ENCODE data around the gene ALG12. TPM values are rescaled to one million over a fixed set of nuclear protein-coding genes. Genes with fewer than 3 reads are reported as not detected.

Gene ALG12
- total RNA-seq, 1 donor from 2014 or later, result 16.4 TPM

GRCh38 chr22:49913446-49913845, 4.8 kb downstream of the ALG12 start:
- no peak overlapping the region for H3K4me3 ChIP-seq (ENCODE audit: low read depth, low read length)
- no peak for DNase-seq (ENCODE audit: low read depth)
- TF ChIP-seq CTCF (conservative IDR thresholded peaks at IDR 0.05; ENCODE audit: low read depth, low read length), result no peak

- no peak for DNase-seq (ENCODE audit: low read depth)
- TF ChIP-seq CTCF (conservative IDR thresholded peaks at IDR 0.05; ENCODE audit: low read depth, low read length), result no peak
- no peak overlapping the region for H3K4me3 ChIP-seq (ENCODE audit: low read depth, low read length)
These were observed 5.2 kb downstream of the ALG12 start for GRCh38 chr22:49913026-49913425.

- no peak overlapping the region for H3K4me3 ChIP-seq (ENCODE audit: low read depth, low read length)
- no peak for DNase-seq (ENCODE audit: low read depth)
- TF ChIP-seq CTCF (conservative IDR thresholded peaks at IDR 0.05; ENCODE audit: low read depth, low read length), result no peak
These were observed 6.2 kb downstream of the ALG12 start for GRCh38 chr22:49911881-49912625.

GRCh38 chr22:49910229-49911155, 7.7 kb downstream of the ALG12 start:
- DNase-seq (ENCODE audit: low read depth), result no peak
- no peak for TF ChIP-seq CTCF (conservative IDR thresholded peaks at IDR 0.05; ENCODE audit: low read depth, low read length)
- no peak overlapping the region for H3K4me3 ChIP-seq (ENCODE audit: low read depth, low read length)

GRCh38 chr22:49909476-49910205, 8.6 kb downstream of the ALG12 start:
- TF ChIP-seq CTCF (conservative IDR thresholded peaks at IDR 0.05; ENCODE audit: low read depth, low read length), result no peak
- H3K4me3 ChIP-seq (ENCODE audit: low read depth, low read length), result no peak overlapping the region
- DNase-seq (ENCODE audit: low read depth), result no peak

GRCh38 chr22:49907807-49908206, 10.4 kb downstream of the ALG12 start:
- no peak for TF ChIP-seq CTCF (conservative IDR thresholded peaks at IDR 0.05; ENCODE audit: low read depth, low read length)
- DNase-seq (ENCODE audit: low read depth), result no peak
- H3K4me3 ChIP-seq (ENCODE audit: low read depth, low read length), result no peak overlapping the region
